HL-60 (cell line): ENCODE results near the gene SLC10A7.

Experiments
- DNase-seq, 2 experiments: peaks; one replicate each; pipeline ENCODE4 v3.0.0-alpha.2; 2010 to 2020; ENCODE audit warnings: low read depth in 1 of 2, low spot score in 1 of 2
- H3K27ac ChIP-seq: fragments of 250-450 bp; sonication (Bioruptor Pico); replicated peaks from 2 replicates; pipeline ENCODE4 v1.5.1; 2020; ENCODE audit warnings: mild to moderate bottlenecking, moderate library complexity
- H3K27me3 ChIP-seq: fragments of 250-450 bp; sonication (Bioruptor Pico); 2 replicates; pipeline ENCODE4 v1.5.1; 2021; ENCODE audit warnings: mild to moderate bottlenecking, moderate library complexity; ENCODE audit not compliant: insufficient read depth, poor library complexity, severe bottlenecking
- H3K4me3 ChIP-seq: replicated peaks from 2 replicates; pipeline ENCODE4 v1.5.1; 2011; ENCODE audit warnings: mild to moderate bottlenecking, control low read depth, low read length; ENCODE audit not compliant: insufficient read depth
- CTCF ChIP-seq: IDR thresholded peaks from one replicate; pipeline ENCODE4 v1.5.1; 2011; ENCODE audit warnings: low read length, control low read depth, inconsistent platforms; ENCODE audit not compliant: insufficient read depth
- GABPA ChIP-seq: IDR thresholded peaks from 2 replicates; pipeline ENCODE4 v1.6.1; 2012; ENCODE audit warnings: low read depth
- POLR2AphosphoS5 ChIP-seq: IDR thresholded peaks from 2 replicates; pipeline ENCODE4 v1.6.1; 2012; ENCODE audit warnings: low read depth
- SPI1 ChIP-seq: IDR thresholded peaks from 2 replicates; pipeline ENCODE4 v1.6.1; 2012; ENCODE audit warnings: low read depth, mild to moderate bottlenecking, borderline replicate concordance
- TF ChIP-seq, protein P1 (sequence below): IDR thresholded peaks from 2 replicates; pipeline ENCODE4 v1.6.1; 2012; ENCODE audit warnings: low read depth; ENCODE audit not compliant: insufficient replicate concordance

Gene SLC10A7

DNA sequence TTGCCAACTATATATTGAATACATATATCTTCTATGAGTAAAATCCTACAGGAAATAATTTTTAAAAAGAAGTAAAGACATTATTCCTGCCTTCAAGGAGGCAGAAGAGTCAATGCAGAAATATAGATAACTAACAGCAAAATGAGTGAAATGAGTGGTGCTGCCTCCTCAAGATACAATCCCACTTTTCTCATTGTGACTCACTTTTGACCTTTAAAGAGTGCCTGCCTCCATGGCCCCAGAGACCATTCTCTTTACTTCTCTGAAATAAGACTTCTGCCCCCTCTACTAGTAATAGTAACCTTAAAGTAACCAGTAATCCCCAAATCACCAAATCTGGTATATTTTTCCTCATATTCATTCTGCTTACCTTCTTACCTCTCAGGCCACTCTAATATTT lies 15.5 kb downstream of the SLC10A7 start:
- no peak overlapping the region for H3K27ac ChIP-seq
- no peak for DNase-seq
- TF ChIP-seq CTCF = no peak
- TF ChIP-seq, protein P1, sequence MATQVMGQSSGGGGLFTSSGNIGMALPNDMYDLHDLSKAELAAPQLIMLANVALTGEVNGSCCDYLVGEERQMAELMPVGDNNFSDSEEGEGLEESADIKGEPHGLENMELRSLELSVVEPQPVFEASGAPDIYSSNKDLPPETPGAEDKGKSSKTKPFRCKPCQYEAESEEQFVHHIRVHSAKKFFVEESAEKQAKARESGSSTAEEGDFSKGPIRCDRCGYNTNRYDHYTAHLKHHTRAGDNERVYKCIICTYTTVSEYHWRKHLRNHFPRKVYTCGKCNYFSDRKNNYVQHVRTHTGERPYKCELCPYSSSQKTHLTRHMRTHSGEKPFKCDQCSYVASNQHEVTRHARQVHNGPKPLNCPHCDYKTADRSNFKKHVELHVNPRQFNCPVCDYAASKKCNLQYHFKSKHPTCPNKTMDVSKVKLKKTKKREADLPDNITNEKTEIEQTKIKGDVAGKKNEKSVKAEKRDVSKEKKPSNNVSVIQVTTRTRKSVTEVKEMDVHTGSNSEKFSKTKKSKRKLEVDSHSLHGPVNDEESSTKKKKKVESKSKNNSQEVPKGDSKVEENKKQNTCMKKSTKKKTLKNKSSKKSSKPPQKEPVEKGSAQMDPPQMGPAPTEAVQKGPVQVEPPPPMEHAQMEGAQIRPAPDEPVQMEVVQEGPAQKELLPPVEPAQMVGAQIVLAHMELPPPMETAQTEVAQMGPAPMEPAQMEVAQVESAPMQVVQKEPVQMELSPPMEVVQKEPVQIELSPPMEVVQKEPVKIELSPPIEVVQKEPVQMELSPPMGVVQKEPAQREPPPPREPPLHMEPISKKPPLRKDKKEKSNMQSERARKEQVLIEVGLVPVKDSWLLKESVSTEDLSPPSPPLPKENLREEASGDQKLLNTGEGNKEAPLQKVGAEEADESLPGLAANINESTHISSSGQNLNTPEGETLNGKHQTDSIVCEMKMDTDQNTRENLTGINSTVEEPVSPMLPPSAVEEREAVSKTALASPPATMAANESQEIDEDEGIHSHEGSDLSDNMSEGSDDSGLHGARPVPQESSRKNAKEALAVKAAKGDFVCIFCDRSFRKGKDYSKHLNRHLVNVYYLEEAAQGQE = no peak
- no peak for TF ChIP-seq POLR2AphosphoS5
- TF ChIP-seq GABPA = no peak
- TF ChIP-seq SPI1 = no peak
- no peak overlapping the region for H3K4me3 ChIP-seq
- no peaks in the 10 kb centered on the region for H3K27me3 ChIP-seq

DNA sequence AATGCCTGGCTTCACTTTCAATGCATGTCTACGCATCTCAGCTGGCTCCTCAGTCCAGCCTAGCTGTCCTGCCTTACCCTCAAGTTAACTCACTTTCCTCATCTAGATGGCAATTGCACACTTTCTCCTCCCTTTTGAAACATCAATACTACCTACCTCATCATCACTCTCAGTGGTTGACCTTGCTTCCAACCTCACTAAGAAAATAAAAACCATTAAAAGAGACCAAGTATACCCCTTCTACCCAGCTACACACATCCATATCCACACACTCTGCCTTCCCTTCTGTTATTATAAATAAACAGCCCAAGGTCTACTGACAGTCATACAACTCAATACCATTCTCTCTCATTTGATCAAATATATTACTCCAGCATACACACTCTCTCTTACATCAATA lies 21.5 kb downstream of the SLC10A7 start:
- Histone ChIP-seq H3K27ac (no peak overlapping the region), H3K4me3 (no peak overlapping the region), H3K27me3 (no peaks in the 10 kb centered on the region)
- DNase-seq = no peak
- no peak for TF ChIP-seq GABPA
- no peak for TF ChIP-seq SPI1
- TF ChIP-seq CTCF = no peak
- TF ChIP-seq, protein P1 = no peak
- no peak for TF ChIP-seq POLR2AphosphoS5

DNA sequence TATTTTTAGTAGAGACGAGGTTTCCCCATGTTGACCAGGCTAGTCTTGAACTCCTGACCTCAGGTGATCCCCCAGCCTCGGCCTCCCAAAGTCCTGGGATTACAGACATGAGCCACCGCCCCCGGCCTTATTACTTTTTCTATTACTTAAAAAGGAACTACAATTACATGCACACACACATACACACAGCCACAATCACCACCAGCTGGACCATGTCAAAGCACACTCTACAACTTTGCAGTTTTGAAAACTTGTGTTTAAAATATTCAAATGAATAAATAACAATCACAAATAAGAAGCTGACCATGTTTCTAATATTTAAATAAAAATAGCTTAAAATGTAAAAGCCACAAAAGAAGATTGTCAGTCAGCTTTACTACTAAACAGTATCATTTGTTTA lies 23.4 kb downstream of the SLC10A7 start:
- Histone ChIP-seq H3K4me3 (no peak overlapping the region), H3K27ac (no peak overlapping the region), H3K27me3 (no peaks in the 10 kb centered on the region)
- TF ChIP-seq POLR2AphosphoS5 = no peak
- no peak for DNase-seq

GRCh38 chr4:146495269-146495668 lies 26.5 kb downstream of the SLC10A7 start:
- DNase-seq = no peak
- Histone ChIP-seq H3K4me3 (no peak overlapping the region), H3K27ac (no peak overlapping the region), H3K27me3 (no peaks in the 10 kb centered on the region)
- no peak for TF ChIP-seq POLR2AphosphoS5
- TF ChIP-seq, protein P1 = no peak
- no peak for TF ChIP-seq SPI1
- no peak for TF ChIP-seq GABPA
- TF ChIP-seq CTCF = no peak
